GM18870 (cell line): ENCODE measurements around the gene PPARGC1A.

Experiments used
- ATAC-seq: cut with Tn5 transposase; IDR thresholded peaks from one replicate; pipeline ENCODE4 v1.9.1; 2021; ENCODE audit warnings: moderate library complexity; ENCODE audit not compliant: unreplicated experiment

Gene PPARGC1A

DNA sequence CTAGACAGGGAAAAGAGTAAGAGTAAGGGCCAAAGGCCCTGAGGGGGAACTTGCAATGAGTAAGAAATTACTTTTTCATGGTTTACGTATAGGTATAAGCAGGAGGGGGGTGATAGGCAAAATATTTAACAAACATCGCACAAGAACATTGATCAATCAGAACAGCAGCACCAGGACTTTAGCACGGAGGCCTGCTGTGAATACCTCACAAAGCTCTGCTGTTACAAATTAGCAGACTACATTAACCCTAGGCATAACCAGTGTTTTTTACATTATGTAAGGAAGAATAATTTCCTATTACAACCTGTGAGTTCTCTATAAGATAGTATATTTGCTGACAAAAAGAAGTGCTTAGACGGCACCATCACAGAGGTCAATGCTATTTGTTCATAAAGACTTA, 44.9 kb downstream of the PPARGC1A start:
- no peak for ATAC-seq

- no peak for ATAC-seq
Observed at GRCh38 chr4:23839279-23839678, 50.6 kb downstream of the PPARGC1A start.

- ATAC-seq, result no peak
Observed at GRCh38 chr4:23838607-23839006, 51.2 kb downstream of the PPARGC1A start.

DNA sequence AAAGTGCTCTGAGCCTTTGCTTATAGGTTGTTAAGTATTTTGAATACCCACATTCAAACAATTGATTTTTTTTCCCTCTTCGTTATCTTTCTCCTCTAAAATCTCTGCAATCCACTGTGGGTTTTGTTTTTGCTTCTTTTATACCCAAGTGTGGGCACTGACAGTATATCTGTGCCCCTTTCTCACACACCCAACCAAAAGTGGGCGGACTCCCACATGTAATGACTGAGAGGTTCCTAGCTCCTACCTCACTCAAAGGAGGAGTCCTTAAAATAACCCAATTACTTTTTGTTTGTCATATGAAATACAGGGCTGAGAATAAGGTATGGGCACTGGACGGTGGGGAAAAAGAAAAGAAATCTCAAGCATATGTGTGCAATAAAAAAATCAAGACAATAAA, 51.7 kb downstream of the PPARGC1A start:
- ATAC-seq, result no peak

GRCh38 chr4:23837371-23837770, 52.5 kb downstream of the PPARGC1A start:
- no peak for ATAC-seq

- ATAC-seq, result no peak
Observed at GRCh38 chr4:23835774-23836478, 53.9 kb downstream of the PPARGC1A start.

GRCh38 chr4:23828779-23829178, 61.1 kb downstream of the PPARGC1A start:
- ATAC-seq, result no peak

DNA sequence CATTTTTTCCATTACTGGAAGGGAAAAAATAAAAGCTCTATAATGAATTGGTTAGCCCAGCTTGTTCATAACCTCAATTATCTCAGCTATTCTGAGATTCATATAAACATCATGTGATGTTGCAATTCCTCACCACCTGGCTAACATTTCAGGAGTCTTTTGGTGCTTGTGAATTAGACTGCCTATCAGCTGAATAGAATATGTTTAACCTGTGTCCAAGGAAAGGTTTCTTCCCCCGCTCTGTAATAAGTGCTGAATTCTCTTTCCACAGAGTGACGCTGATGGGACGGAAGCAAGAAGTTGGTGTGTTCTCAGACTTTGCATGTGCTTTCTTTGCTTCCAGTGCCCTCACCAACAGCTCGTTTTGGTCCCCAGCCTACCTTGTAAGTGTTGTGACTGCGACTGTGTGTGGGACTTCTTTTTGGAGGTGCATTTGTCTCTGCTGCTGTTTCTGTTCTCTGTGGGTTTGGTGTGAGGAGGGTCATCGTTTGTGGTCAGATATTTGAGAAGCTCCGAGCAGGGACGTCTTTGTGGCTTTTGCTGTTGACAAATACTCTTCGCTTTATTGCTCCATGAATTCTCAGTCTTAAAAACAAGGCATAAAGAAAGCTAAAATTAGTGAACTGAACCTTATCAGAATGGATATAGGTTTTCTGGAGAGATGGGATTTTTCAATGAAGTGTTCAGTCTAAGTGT, 61.7 kb downstream of the PPARGC1A start:
- no peak for ATAC-seq

DNA sequence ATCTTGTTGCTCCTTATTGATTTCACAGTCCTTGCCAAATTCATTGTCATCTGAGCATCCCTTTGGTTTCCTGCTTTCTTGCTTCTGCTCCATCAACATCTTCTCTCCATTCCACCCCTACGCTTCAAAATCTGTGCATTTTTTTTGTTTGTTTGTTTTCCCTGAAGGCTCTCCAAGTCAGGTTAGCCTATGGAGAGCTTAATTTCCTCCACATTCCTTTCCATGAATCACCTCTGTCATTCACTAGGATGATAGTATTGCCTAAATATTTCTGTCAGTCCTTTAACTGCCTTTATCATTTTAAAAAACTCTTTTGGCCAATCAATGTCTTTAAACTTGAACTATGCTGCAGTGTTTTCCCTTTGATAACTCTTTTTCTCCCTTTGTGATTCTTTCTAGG, 67.7 kb downstream of the PPARGC1A start:
- no peak for ATAC-seq

DNA sequence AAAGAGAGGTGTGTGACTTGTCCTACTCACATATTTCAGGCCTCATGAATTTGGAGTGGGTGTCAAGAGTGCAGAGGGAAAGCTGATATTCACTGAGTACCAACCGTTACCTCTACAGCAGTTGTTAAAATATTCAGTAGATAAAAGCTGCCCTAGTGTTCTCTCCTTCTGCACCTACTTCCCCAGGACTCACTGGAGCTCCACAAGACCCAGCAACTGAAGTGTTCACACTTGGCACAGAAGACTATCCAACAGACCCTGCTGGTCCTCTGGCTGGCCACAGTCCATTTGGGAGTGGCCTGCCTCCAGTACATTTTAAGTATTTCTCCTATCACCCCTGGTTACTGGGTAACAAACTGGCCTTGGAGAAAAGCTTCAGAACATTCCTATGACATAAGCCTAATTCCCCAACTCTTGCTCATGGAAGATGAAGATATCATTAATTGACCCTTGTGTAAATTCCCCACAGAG, 70.8 kb downstream of the PPARGC1A start:
- no peak for ATAC-seq

DNA sequence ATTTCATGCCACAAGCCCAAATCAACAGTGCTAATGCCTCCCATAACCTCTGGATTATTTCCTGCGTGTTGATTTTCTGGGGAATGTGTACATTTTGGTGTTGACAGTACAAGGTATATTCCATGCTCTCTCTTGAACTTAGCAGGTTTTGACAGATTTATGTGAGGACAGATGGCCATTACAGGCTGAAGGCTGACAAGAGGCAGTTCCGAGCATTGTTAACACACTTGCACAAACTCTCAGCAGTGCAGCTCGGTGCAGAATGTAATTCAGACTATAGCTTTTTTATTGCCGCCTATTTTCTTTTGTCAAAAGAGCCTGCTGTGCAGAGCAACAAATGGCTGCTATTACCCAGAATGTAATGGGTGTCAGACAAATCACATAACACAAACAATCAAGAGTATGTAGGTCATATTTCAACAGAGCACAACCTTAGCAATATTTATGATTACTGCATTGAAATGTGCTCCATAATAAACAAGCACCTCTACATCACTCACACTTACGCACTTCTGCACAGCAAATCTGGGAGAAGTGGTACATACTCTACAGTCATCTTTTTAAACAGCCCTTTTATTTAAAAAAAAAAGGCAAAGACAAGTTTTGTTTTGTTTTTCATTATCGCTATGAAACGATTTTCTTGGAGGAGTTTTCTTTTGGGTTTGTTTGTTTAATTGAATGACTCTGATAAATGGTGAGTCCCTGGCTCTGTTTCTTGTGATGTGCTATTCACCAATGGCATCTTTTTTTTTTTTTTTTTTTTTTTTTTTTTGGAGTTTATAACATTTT, 71.6 kb downstream of the PPARGC1A start:
- ATAC-seq, result no peak

GRCh38 chr4:23814996-23815660, 74.7 kb downstream of the PPARGC1A start:
- no peak for ATAC-seq

- ATAC-seq, result no peak
Observed at GRCh38 chr4:23814587-23814986, 75.3 kb downstream of the PPARGC1A start.

DNA sequence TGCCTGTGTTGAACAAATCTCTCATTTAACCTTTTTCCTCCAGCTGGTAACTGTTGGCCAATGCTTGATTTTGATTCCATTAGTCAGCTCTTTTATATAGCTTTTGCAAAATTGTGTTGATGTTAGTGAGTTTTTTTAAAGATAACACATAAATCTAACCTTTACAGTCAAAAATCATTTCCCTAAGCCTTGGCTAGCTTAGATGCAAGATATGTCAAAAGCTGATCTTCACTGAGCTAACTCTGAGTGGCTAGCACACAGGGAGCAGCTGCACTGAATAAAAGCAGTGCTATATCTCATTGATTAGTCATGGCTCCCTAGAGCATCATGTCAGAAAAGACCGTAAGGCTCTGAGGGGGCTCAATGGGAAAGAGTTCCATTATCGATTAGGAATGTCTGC, 78.7 kb downstream of the PPARGC1A start:
- no peak for ATAC-seq

- no peak for ATAC-seq
Observed at GRCh38 chr4:23805450-23805851, 84.4 kb downstream of the PPARGC1A start.

GRCh38 chr4:23789762-23790161, 100.1 kb downstream of the PPARGC1A start:
- ATAC-seq, result no peak

- ATAC-seq, result no peak
Observed at GRCh38 chr4:23788460-23788859, 101.4 kb downstream of the PPARGC1A start.

GRCh38 chr4:23788027-23788426, 101.8 kb downstream of the PPARGC1A start:
- ATAC-seq, result no peak

DNA sequence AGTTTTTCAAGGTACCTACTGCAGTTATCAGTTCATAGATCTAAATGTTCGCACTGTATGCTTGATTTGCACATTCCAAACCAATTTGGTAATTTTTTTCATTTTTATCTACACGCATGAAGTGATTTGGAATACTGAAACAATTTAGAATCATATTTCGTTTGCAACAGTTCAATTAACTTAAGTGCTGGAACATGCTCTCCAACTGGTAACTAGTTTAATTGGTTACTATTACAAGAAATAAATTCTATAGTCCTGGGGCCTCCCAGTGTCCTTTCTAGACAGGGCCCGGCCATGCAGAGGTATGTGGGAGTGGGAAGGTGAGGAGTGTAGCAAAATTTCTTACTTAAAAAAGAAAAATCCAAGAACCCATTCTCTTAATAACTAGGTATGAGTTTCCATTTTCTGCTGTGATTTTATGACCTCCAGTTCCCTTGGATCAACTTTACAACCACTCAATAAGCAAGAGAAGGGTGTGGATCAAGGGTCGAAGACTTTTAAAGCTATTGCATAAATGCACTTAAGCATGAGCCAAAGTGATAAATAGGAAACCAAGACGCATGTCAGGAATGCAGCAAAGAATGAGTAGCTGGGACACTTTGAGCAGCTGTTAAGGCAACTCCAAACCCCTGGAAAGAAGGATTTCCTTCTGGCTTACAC, 106.9 kb downstream of the PPARGC1A start:
- no peak for ATAC-seq

GRCh38 chr4:23779839-23780238, 110.0 kb downstream of the PPARGC1A start:
- ATAC-seq, result no peak

DNA sequence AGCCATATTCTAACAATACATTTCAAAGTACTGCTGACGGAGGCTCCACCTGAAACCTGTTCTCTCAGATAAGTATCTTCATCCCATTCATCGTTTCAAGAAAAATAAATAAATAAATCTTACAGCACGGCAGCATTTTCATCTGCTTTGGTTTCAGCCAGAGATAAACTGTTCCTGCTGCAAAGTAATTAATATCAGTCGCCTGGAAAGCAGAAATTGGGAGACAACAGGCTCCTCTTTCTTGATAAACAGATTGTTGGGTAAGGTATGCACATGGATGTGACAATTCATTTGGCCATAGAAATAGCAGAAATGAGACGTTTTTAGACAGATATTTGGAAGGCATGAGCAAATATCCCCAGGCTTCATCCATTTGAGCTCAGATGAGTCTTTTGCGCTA, 110.4 kb downstream of the PPARGC1A start:
- no peak for ATAC-seq
